ENCODE results near the gene USP21. TPM values are rescaled to one million over a fixed set of nuclear protein-coding genes. Genes with fewer than 3 reads are reported as not detected.

The USP21 gene
- total and polyA plus RNA-seq, 9 of the 15 experiments (the other 6 are each of a cell fraction or from before 2014, with no cell fraction given), result 4.9 to 52.4 (median 21.6) TPM

GRCh38 chr1:161209790-161210409, 50.6 kb downstream of the USP21 start (continued):
- TF ChIP-seq REST (IDR thresholded peaks at IDR 0.05; ENCODE audit: borderline replicate concordance) (peak; percentile 87), REST (CRISPR knock-in tag; IDR thresholded peaks at IDR 0.05; ENCODE audit: low read depth) (no peak), CEBPG (CRISPR knock-in tag; IDR thresholded peaks at IDR 0.05) (no peak), CEBPG (tag; conservative IDR thresholded peaks at IDR 0.05 in 1 of 2, IDR thresholded peaks at IDR 0.05 in 1 of 2) (no peak), SAP30 (IDR thresholded peaks at IDR 0.05; ENCODE audit: borderline replicate concordance, insufficient read depth, low read depth, low read length, poor library complexity, severe bottlenecking) (no peak), ZNF384 (IDR thresholded peaks at IDR 0.05; ENCODE audit: low read depth, low read length) (0 out of 2 replicates have a peak, but pooled peaks have one; percentile 23), SMAD1 (IDR thresholded peaks at IDR 0.05; ENCODE audit: low read depth, low read length, partially characterized antibody) (no peak), ZNF75A (CRISPR knock-in tag; IDR thresholded peaks at IDR 0.05) (no peak), ZNF133 (CRISPR knock-in tag; IDR thresholded peaks at IDR 0.05) (no peak), TBP (optimal IDR thresholded peaks at IDR 0.05; ENCODE audit: low read depth, low read length) (no peak), ZNF445 (CRISPR knock-in tag; IDR thresholded peaks at IDR 0.05; ENCODE audit: low read depth) (no peak), ZNF311 (CRISPR knock-in tag; IDR thresholded peaks at IDR 0.05) (no peak), ZKSCAN1 (IDR thresholded peaks at IDR 0.05; ENCODE audit: low read depth, low read length) (no peak), MAFK (IDR thresholded peaks at IDR 0.05; ENCODE audit: low read length) (no peak), PTTG1 (tag; IDR thresholded peaks at IDR 0.05; ENCODE audit: low read depth) (no peak)
- TF ChIP-seq, protein P1, sequence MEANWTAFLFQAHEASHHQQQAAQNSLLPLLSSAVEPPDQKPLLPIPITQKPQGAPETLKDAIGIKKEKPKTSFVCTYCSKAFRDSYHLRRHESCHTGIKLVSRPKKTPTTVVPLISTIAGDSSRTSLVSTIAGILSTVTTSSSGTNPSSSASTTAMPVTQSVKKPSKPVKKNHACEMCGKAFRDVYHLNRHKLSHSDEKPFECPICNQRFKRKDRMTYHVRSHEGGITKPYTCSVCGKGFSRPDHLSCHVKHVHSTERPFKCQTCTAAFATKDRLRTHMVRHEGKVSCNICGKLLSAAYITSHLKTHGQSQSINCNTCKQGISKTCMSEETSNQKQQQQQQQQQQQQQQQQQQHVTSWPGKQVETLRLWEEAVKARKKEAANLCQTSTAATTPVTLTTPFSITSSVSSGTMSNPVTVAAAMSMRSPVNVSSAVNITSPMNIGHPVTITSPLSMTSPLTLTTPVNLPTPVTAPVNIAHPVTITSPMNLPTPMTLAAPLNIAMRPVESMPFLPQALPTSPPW (CRISPR knock-in tag; IDR thresholded peaks at IDR 0.05), result peak; percentile 63; the same call in 1 of the 2 replicates
- TF ChIP-seq, protein P2, sequence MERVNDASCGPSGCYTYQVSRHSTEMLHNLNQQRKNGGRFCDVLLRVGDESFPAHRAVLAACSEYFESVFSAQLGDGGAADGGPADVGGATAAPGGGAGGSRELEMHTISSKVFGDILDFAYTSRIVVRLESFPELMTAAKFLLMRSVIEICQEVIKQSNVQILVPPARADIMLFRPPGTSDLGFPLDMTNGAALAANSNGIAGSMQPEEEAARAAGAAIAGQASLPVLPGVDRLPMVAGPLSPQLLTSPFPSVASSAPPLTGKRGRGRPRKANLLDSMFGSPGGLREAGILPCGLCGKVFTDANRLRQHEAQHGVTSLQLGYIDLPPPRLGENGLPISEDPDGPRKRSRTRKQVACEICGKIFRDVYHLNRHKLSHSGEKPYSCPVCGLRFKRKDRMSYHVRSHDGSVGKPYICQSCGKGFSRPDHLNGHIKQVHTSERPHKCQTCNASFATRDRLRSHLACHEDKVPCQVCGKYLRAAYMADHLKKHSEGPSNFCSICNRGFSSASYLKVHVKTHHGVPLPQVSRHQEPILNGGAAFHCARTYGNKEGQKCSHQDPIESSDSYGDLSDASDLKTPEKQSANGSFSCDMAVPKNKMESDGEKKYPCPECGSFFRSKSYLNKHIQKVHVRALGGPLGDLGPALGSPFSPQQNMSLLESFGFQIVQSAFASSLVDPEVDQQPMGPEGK (CRISPR knock-in tag; IDR thresholded peaks at IDR 0.05; ENCODE audit: borderline replicate concordance), result no peak
